ENCODE data around the gene VAV2. TPM values are rescaled to one million over a fixed set of nuclear protein-coding genes. Genes with fewer than 3 reads are reported as not detected.

Gene VAV2
- total RNA-seq, 3 donors from 2014 or later = 5.3 to 9.5 (median 8.8) TPM

GRCh38 chr9:133812941-133813748 lies 179.0 kb downstream of the VAV2 start:
- Histone ChIP-seq H3K4me3 (no peak overlapping the region), H3K27ac (no peak overlapping the region), H3K36me3 (no peaks in the 10 kb centered on the region), H3K27me3 (no peaks in the 10 kb centered on the region), H3K4me1 (no peaks in the 10 kb centered on the region), H3K9me3 (no peaks in the 10 kb centered on the region)
- TF ChIP-seq POLR2A (IDR thresholded peaks at IDR 0.05) (no peak), POLR2AphosphoS5 (IDR thresholded peaks at IDR 0.05) (no peak)
- TF ChIP-seq, protein P1, sequence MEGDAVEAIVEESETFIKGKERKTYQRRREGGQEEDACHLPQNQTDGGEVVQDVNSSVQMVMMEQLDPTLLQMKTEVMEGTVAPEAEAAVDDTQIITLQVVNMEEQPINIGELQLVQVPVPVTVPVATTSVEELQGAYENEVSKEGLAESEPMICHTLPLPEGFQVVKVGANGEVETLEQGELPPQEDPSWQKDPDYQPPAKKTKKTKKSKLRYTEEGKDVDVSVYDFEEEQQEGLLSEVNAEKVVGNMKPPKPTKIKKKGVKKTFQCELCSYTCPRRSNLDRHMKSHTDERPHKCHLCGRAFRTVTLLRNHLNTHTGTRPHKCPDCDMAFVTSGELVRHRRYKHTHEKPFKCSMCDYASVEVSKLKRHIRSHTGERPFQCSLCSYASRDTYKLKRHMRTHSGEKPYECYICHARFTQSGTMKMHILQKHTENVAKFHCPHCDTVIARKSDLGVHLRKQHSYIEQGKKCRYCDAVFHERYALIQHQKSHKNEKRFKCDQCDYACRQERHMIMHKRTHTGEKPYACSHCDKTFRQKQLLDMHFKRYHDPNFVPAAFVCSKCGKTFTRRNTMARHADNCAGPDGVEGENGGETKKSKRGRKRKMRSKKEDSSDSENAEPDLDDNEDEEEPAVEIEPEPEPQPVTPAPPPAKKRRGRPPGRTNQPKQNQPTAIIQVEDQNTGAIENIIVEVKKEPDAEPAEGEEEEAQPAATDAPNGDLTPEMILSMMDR (IDR thresholded peaks at IDR 0.05) = no peak
- intact Hi-C loops (cut with DNase I; ENCODE audit: low total_unique reads) = no loop called here
- no peak for DNase-seq (ENCODE audit: low spot score in 2 of 2)

- H3K36me3 ChIP-seq = no peaks in the 10 kb centered on the region
- no peak for TF ChIP-seq POLR2A (IDR thresholded peaks at IDR 0.05)
- TF ChIP-seq POLR2AphosphoS5 (IDR thresholded peaks at IDR 0.05) = no peak
- TF ChIP-seq, protein P1 (IDR thresholded peaks at IDR 0.05) = no peak
- intact Hi-C loops (cut with DNase I; ENCODE audit: low total_unique reads) = no loop called here
- no peak overlapping the region for H3K27ac ChIP-seq
- no peak overlapping the region for H3K4me3 ChIP-seq
- H3K4me1 ChIP-seq = no peaks in the 10 kb centered on the region
- H3K27me3 ChIP-seq = no peaks in the 10 kb centered on the region
- DNase-seq (ENCODE audit: low spot score in 2 of 2) = no peak
- H3K9me3 ChIP-seq = no peaks in the 10 kb centered on the region
These were observed 179.9 kb downstream of the VAV2 start for GRCh38 chr9:133812077-133812868.

- DNase-seq (ENCODE audit: low spot score in 2 of 2) = no peak
- no peaks in the 10 kb centered on the region for H3K36me3 ChIP-seq
- H3K9me3 ChIP-seq = no peaks in the 10 kb centered on the region
- TF ChIP-seq, protein P1 (IDR thresholded peaks at IDR 0.05) = no peak
- no peak for TF ChIP-seq POLR2AphosphoS5 (IDR thresholded peaks at IDR 0.05)
- no peak for TF ChIP-seq POLR2A (IDR thresholded peaks at IDR 0.05)
- H3K4me1 ChIP-seq = no peaks in the 10 kb centered on the region
- no peak overlapping the region for H3K4me3 ChIP-seq
- intact Hi-C loops (cut with DNase I; ENCODE audit: low total_unique reads) = no loop called here
- no peaks in the 10 kb centered on the region for H3K27me3 ChIP-seq
- no peak overlapping the region for H3K27ac ChIP-seq
These were observed 180.7 kb downstream of the VAV2 start for GRCh38 chr9:133811471-133811870.

DNA sequence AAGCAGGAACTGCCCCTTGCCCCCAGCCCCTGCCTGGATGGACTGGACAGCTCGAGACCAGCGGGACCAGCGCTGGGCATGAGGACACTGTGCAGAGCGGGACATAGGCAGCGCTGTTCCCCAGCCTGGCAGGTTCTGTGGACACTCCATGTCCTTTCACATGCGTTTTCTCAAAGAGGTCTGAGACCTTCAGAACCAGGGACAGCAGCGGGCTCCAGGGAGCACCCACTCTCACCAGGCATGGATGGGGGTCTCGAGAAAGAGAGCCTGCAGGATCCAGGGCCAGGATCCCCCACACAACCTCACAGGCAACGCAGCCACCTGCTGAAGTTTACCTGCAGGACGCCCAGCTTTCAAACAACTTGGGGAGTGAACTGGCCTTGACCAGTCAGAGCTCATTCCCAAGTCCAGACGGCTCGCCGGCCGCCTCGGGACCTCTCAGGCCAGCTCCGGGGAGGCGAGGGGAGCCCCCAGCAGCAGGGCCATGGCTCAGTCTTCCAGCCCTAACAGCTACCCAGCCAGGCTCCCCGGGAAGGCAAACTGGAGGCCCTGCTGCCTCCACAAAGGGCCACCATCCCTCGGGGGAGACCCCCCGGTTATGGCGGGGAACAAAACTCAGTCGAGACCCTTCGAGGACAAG lies 181.4 kb downstream of the VAV2 start:
- no peak for DNase-seq (ENCODE audit: low spot score in 2 of 2)
- H3K27ac ChIP-seq = no peak overlapping the region
- H3K4me3 ChIP-seq = no peak overlapping the region
- no peaks in the 10 kb centered on the region for H3K4me1 ChIP-seq
- intact Hi-C loops (cut with DNase I; ENCODE audit: low total_unique reads) = no loop called here
- H3K36me3 ChIP-seq = no peaks in the 10 kb centered on the region
- no peaks in the 10 kb centered on the region for H3K9me3 ChIP-seq
- no peaks in the 10 kb centered on the region for H3K27me3 ChIP-seq
- TF ChIP-seq POLR2AphosphoS5 (IDR thresholded peaks at IDR 0.05) (no peak), POLR2A (IDR thresholded peaks at IDR 0.05) (no peak)
- TF ChIP-seq, protein P1 (IDR thresholded peaks at IDR 0.05) = no peak

All from breast epithelium (tissue), 4 donors.